Esophagus squamous epithelium (tissue), 5 donors: Measurements from ENCODE around the gene MBTD1. TPM values are rescaled to one million over a fixed set of nuclear protein-coding genes. Genes with fewer than 3 reads are reported as not detected.

Source experiments
- DNase-seq: peaks from one replicate; lab custom pipeline; 2025; lab: John Stamatoyannopoulos, UW
- H3K27ac ChIP-seq, 4 donors: fragments of 200-600 bp; sonication (generic); one replicate each; pipeline ENCODE4 v1.5.1; 2016 to 2019; ENCODE audit warnings: mild to moderate bottlenecking in 1 of 4
- H3K27me3 ChIP-seq, 4 donors: fragments of 200-600 bp; sonication (generic); 1 replicate in 3 of 4; 2 replicates in 1 of 4; pipeline versions ENCODE4 v1.5.1 to v1.6.0; 2017 to 2021; ENCODE audit warnings: antibody characterized with exemption in 1 of 4
- H3K36me3 ChIP-seq, 3 donors: fragments of 200-600 bp; sonication (generic); one replicate each; pipeline ENCODE4 v1.5.1; 2016 to 2019
- H3K4me1 ChIP-seq, 3 donors: fragments of 200-600 bp; sonication (generic); one replicate each; pipeline ENCODE4 v1.5.1; 2017 to 2019
- H3K4me3 ChIP-seq, 4 donors: fragments of 200-600 bp; sonication (generic); 1 replicate in 3 of 4; 2 replicates in 1 of 4; pipeline ENCODE4 v1.5.1; 2016 to 2019; ENCODE audit warnings: mild to moderate bottlenecking in 2 of 4, moderate library complexity in 1 of 4
- H3K9me3 ChIP-seq, 3 donors: fragments of 200-600 bp; sonication (generic); one replicate each; pipeline ENCODE4 v1.5.1; 2016 to 2019
- CTCF ChIP-seq, 6 experiments: fragments of 450-650 bp in 4 of 6; fragments of 200-600 bp in 2 of 6; sonication (generic) in 2 of 6; IDR thresholded peaks; one replicate each; pipeline ENCODE4 v1.5.1; 2016 to 2019; ENCODE audit warnings: antibody characterized with exemption in 6 of 6, mild to moderate bottlenecking in 4 of 6, moderate library complexity in 4 of 6
- POLR2A ChIP-seq, 4 donors: fragments of 450-650 bp; IDR thresholded peaks; one replicate each; pipeline ENCODE4 v1.6.1; 2017; ENCODE audit warnings: antibody characterized with exemption in 4 of 4, mild to moderate bottlenecking in 4 of 4, moderate library complexity in 3 of 4
- WGBS, 2 donors: methylation state at CpG; one replicate each; pipeline ENCODE4 v1.1.5; 2018; 5-methylcytosine and 5-hydroxymethylcytosine counted together
- intact Hi-C: fragments of 100-400 bp; cut with DNase I; formaldehyde crosslinking; loops from one replicate; pipeline ENCODE4 v1.15.0; 2022
- total RNA-seq, 4 donors: library from RNA; depleted of rRNA; stranded (reverse); fragments of >200 nt; gene quantifications; one replicate each; pipeline ENCODE4 v1.1.0, GENCODE V29; 2016
- donor health status: DM: yes; HTN: yes; CAD: no.

Gene MBTD1
- total RNA-seq, 4 donors from 2014 or later: 6.1 to 21.4 (median 9.4) TPM

- WGBS, 2 donors: 82 to 100% methylated on average over 1 of the region's 1 CpG
- Histone ChIP-seq H3K27ac (no peak overlapping the region), H3K4me1 (no peaks in the 10 kb centered on the region), H3K27me3 (no peaks in the 10 kb centered on the region), H3K9me3 (no peaks in the 10 kb centered on the region), H3K4me3 (no peak overlapping the region), H3K36me3 (peaks cover 4 to 100% (median 5%) of the 10 kb centered on the region in 3 donors)
- no peak for DNase-seq
- intact Hi-C loops: no loop called here
- no peak for TF ChIP-seq CTCF (IDR thresholded peaks at IDR 0.05)
- TF ChIP-seq POLR2A (IDR thresholded peaks at IDR 0.05): no peak
Observed at GRCh38 chr17:51217946-51218345, 41.9 kb downstream of the MBTD1 start.

- intact Hi-C loops: no loop called here
- Histone ChIP-seq H3K27me3 (no peaks in the 10 kb centered on the region), H3K9me3 (no peaks in the 10 kb centered on the region), H3K4me1 (no peaks in the 10 kb centered on the region), H3K27ac (no peak overlapping the region), H3K36me3 (peaks cover 5 to 100% (median 7%) of the 10 kb centered on the region in 3 donors), H3K4me3 (no peak overlapping the region)
- TF ChIP-seq CTCF (IDR thresholded peaks at IDR 0.05) (no peak), POLR2A (IDR thresholded peaks at IDR 0.05) (no peak)
- 86 to 88% methylated on average over 1 of the region's 1 CpG for WGBS, 2 donors
- no peak for DNase-seq
Observed at GRCh38 chr17:51214920-51215319, 44.9 kb downstream of the MBTD1 start.

GRCh38 chr17:51203838-51204237 is 56.0 kb downstream of the MBTD1 start:
- TF ChIP-seq CTCF (IDR thresholded peaks at IDR 0.05): no peak
- TF ChIP-seq POLR2A (IDR thresholded peaks at IDR 0.05): no peak
- H3K4me1 ChIP-seq: no peaks in the 10 kb centered on the region
- intact Hi-C loops: no loop called here
- no peaks in the 10 kb centered on the region for H3K9me3 ChIP-seq
- DNase-seq: no peak
- no peak overlapping the region for H3K4me3 ChIP-seq
- H3K36me3 ChIP-seq: peaks cover 0 to 99% (median 31%) of the 10 kb centered on the region in 3 donors
- no peaks in the 10 kb centered on the region for H3K27me3 ChIP-seq
- H3K27ac ChIP-seq: no peak overlapping the region

GRCh38 chr17:51200846-51201245 is 59.0 kb downstream of the MBTD1 start:
- Histone ChIP-seq H3K4me1 (no peaks in the 10 kb centered on the region), H3K27ac (no peak overlapping the region), H3K9me3 (no peaks in the 10 kb centered on the region), H3K36me3 (peaks cover 0 to 99% (median 39%) of the 10 kb centered on the region in 3 donors), H3K27me3 (no peaks in the 10 kb centered on the region), H3K4me3 (no peak overlapping the region)
- 88 to 96% methylated on average over 2 of the region's 2 CpGs for WGBS, 2 donors
- intact Hi-C loops: no loop called here
- TF ChIP-seq CTCF (IDR thresholded peaks at IDR 0.05) (no peak), POLR2A (IDR thresholded peaks at IDR 0.05) (no peak)
- no peak for DNase-seq

GRCh38 chr17:51200295-51200694 is 59.6 kb downstream of the MBTD1 start:
- no peaks in the 10 kb centered on the region for H3K4me1 ChIP-seq
- intact Hi-C loops: no loop called here
- no peak for DNase-seq
- TF ChIP-seq POLR2A (IDR thresholded peaks at IDR 0.05): no peak
- no peak for TF ChIP-seq CTCF (IDR thresholded peaks at IDR 0.05)
- 80 to 95% methylated on average over 5 to 6 of the region's 6 CpGs for WGBS, 2 donors
- no peaks in the 10 kb centered on the region for H3K9me3 ChIP-seq
- no peaks in the 10 kb centered on the region for H3K27me3 ChIP-seq
- no peak overlapping the region for H3K4me3 ChIP-seq
- H3K36me3 ChIP-seq: peaks cover 0 to 99% (median 33%) of the 10 kb centered on the region in 3 donors
- no peak overlapping the region for H3K27ac ChIP-seq
